Measurements from ENCODE around the gene ROPN1B. TPM values are rescaled to one million over a fixed set of nuclear protein-coding genes. Genes with fewer than 3 reads are reported as not detected.
"Not testable (repeated sequence)": the region's sequence is repeated elsewhere in the genome, so short reads cannot be mapped to it uniquely, and the experiment has no call there.

Gene ROPN1B
- total RNA-seq, 1 experiment from 2014 or later = not detected

DNA sequence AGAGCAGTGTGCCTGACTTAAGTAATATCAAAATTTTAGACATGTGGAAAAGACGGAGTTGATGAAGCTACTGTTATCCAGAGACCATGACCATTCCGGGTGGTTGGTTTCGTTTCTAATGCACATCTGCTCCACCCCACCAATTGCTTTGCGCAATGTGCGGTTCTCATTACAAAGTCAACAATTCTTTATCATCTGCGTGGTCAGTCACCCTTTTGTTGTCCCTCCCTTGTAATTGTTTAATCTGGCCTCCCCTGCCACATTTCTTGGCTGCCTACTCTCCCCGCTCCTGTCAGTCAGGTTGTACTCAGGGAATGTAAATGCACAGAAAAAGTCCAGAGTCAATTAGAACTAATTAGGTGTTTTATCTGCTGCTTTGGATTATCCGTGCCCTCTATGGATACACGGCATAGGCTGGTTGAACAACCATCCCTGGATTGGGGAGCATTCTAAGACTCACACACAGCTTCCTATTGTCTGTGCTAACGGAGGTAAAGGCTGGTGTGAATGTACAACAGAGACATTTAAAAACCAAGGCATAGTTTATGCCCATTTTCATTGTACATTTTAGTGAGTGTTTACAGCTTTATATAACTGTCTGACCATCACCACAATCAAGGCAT is 33.6 kb upstream of the ROPN1B start:
- H3K36me3 ChIP-seq (ENCODE audit: control insufficient read depth, insufficient read depth, low read length); intact Hi-C loops (cut with micrococcal nuclease; ENCODE audit: unreplicated experiment); H3K36me3 Mint-ChIP-seq (ENCODE audit: insufficient read depth, unreplicated experiment); H3K27me3 Mint-ChIP-seq (ENCODE audit: insufficient read depth, unreplicated experiment); POLR2A ChIA-PET; H3K4me3 ChIP-seq (ENCODE audit: low read depth, low read length); H3K27me3 ChIP-seq (replicated peaks; ENCODE audit: control insufficient read depth, insufficient read depth, low read length); CTCF ChIA-PET; DNase-seq; H3K27ac Mint-ChIP-seq (ENCODE audit: unreplicated experiment); H3K4me1 Mint-ChIP-seq (ENCODE audit: low read depth, unreplicated experiment); H3K9me3 ChIP-seq; BruUV-seq (replicated peaks); H3K9me3 Mint-ChIP-seq (ENCODE audit: unreplicated experiment): not testable (repeated sequence)
- peak overlapping the region; percentile 88 for H3K4me3 Mint-ChIP-seq (ENCODE audit: unreplicated experiment)
- H3K4me1 ChIP-seq = peaks cover 12% of the 10 kb centered on the region; the same call in 1 of the 2 replicates

DNA sequence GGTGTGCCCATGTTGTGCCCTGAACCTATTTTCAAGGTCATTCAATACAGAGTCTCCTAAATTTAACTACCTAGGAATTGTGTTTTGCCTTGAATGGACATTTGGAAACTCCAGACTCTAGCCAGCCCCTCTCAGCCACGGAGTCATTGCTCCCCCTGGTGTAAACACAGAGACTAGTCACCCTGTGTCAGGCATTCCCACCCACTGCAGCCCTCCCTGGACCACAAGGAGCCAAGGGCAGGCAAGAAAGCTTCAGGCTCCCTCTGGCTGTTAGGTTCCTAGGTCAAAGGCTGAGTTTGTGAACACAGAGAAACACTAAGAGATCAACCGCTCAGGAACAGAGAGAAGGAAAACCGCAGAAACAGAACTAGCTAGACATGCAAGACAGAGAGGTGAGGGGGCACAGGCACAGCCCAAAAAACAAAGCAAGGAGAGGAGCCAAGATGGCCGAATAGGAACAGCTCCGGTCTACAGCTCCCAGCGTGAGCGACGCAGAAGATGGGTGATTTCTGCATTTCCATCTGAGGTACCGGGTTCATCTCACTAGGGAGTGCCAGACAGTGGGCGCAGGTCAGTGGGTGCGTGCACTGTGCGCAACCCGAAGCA is 32.7 kb upstream of the ROPN1B start:
- intact Hi-C loops (cut with micrococcal nuclease; ENCODE audit: unreplicated experiment); H3K9me3 Mint-ChIP-seq (ENCODE audit: unreplicated experiment); H3K4me1 Mint-ChIP-seq (ENCODE audit: low read depth, unreplicated experiment); H3K36me3 ChIP-seq (ENCODE audit: control insufficient read depth, insufficient read depth, low read length); H3K27me3 ChIP-seq (replicated peaks; ENCODE audit: control insufficient read depth, insufficient read depth, low read length); POLR2A ChIA-PET; H3K27me3 Mint-ChIP-seq (ENCODE audit: insufficient read depth, unreplicated experiment); H3K9me3 ChIP-seq; H3K36me3 Mint-ChIP-seq (ENCODE audit: insufficient read depth, unreplicated experiment): not testable (repeated sequence)
- peaks cover 12% of the 10 kb centered on the region; the same call in 1 of the 2 replicates for H3K4me1 ChIP-seq
- BruUV-seq (replicated peaks) = TSS peak; percentile 87
- peak; percentile 26 to 37 for TF ChIP-seq CTCF (IDR thresholded peaks at IDR 0.05; ENCODE audit: insufficient read depth in 1 of 2, low read depth in 1 of 2, low read length in 1 of 2, severe bottlenecking in 1 of 2, unreplicated experiment in 1 of 2)
- DNase-seq = peak in 1 of 2 experiments; percentile 49
- peak overlapping the region; percentile 35 for H3K4me3 ChIP-seq (ENCODE audit: low read depth, low read length)
- peak overlapping the region; percentile 88 for H3K4me3 Mint-ChIP-seq (ENCODE audit: unreplicated experiment)
- CTCF ChIA-PET = interaction anchor here (1.0 kb wide), 1 partner anchor 175 kb away, joined by 3 read pairs; no protein-coding TSS in a partner anchor
- peak overlapping the region; percentile 60 for H3K27ac Mint-ChIP-seq (ENCODE audit: unreplicated experiment)

DNA sequence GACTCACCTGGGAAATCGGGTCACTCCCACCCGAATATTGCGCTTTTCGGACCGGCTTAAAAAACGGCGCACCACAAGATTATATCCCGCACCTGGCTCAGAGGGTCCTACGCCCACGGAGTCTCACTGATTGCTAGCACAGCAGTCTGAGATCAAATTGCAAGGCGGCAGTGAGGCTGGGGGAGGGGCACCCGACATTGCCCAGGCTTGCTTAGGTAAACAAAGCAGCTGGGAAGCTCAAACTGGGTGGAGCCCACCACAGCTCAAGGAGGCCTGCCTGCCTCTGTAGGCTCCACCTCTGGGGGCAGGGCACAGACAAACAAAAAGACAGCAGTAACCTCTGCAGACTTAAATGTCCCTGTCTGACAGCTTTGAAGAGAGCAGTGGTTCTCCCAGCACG is 32.1 kb upstream of the ROPN1B start:
- H3K27ac Mint-ChIP-seq (ENCODE audit: unreplicated experiment); BruUV-seq (replicated peaks); H3K27me3 ChIP-seq (replicated peaks; ENCODE audit: control insufficient read depth, insufficient read depth, low read length); H3K27me3 Mint-ChIP-seq (ENCODE audit: insufficient read depth, unreplicated experiment); POLR2A ChIA-PET; H3K36me3 Mint-ChIP-seq (ENCODE audit: insufficient read depth, unreplicated experiment); H3K4me1 Mint-ChIP-seq (ENCODE audit: low read depth, unreplicated experiment); H3K9me3 Mint-ChIP-seq (ENCODE audit: unreplicated experiment); H3K36me3 ChIP-seq (ENCODE audit: control insufficient read depth, insufficient read depth, low read length); H3K9me3 ChIP-seq; intact Hi-C loops (cut with micrococcal nuclease; ENCODE audit: unreplicated experiment): not testable (repeated sequence)
- CTCF ChIA-PET = interaction anchor here (1.0 kb wide), 1 partner anchor 175 kb away, joined by 3 read pairs; no protein-coding TSS in a partner anchor
- Histone ChIP-seq H3K4me1 (peaks cover 12% of the 10 kb centered on the region; the same call in 1 of the 2 replicates), H3K4me3 (ENCODE audit: low read depth, low read length) (peak overlapping the region; percentile 35)
- H3K4me3 Mint-ChIP-seq (ENCODE audit: unreplicated experiment) = peak overlapping the region; percentile 88
- DNase-seq = peak in 1 of 2 experiments; percentile 56

DNA sequence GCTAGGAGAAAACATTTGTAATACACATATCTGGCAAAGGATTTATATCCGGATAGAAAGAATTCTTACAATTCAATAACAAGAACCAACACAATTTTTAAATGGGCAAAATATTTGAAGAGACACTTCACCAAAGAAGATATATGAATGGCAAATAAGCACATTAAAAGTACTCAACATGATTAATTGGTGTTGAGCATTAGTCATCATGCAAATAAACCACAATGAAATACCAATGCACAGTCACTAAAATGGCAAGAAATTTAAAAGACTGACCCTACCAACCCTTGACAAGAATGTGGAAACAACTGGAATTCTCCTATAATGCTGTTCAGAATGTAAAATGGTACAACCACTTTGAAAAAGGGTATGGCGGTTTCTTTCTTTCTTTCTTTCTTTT is 21.2 kb upstream of the ROPN1B start:
- H3K36me3 Mint-ChIP-seq (ENCODE audit: insufficient read depth, unreplicated experiment); H3K9me3 ChIP-seq; H3K27ac Mint-ChIP-seq (ENCODE audit: unreplicated experiment); CTCF ChIA-PET; BruUV-seq (replicated peaks); H3K9me3 Mint-ChIP-seq (ENCODE audit: unreplicated experiment); H3K36me3 ChIP-seq (ENCODE audit: control insufficient read depth, insufficient read depth, low read length); H3K27me3 ChIP-seq (replicated peaks; ENCODE audit: control insufficient read depth, insufficient read depth, low read length); H3K4me3 ChIP-seq (ENCODE audit: low read depth, low read length); H3K4me3 Mint-ChIP-seq (ENCODE audit: unreplicated experiment); H3K4me1 Mint-ChIP-seq (ENCODE audit: low read depth, unreplicated experiment); POLR2A ChIA-PET; intact Hi-C loops (cut with micrococcal nuclease; ENCODE audit: unreplicated experiment); DNase-seq; H3K4me1 ChIP-seq: not testable (repeated sequence)
- peaks cover 15% of the 10 kb centered on the region for H3K27me3 Mint-ChIP-seq (ENCODE audit: insufficient read depth, unreplicated experiment)

DNA sequence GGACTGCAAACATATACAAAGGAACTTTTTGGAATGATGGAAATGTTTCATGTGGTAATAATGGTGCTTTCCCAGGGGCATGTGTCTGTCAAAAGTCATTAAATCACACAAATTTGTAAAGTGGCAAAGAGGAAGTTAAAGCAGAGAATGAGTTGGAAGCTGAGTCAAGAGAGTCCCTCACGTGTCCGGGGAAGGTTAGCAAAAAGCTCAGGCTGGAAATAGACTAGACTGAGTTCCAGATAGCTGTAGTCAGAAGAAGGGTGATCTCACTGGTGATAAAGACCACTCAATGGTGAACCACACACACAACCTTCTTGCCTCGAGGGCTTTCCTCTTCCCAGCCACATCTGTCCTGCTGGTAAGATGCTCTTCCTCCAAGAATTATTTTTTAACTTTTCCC is 20.1 kb upstream of the ROPN1B start:
- H3K4me1 ChIP-seq; H3K27ac Mint-ChIP-seq (ENCODE audit: unreplicated experiment); BruUV-seq (replicated peaks); H3K27me3 ChIP-seq (replicated peaks; ENCODE audit: control insufficient read depth, insufficient read depth, low read length); H3K4me3 Mint-ChIP-seq (ENCODE audit: unreplicated experiment); H3K9me3 Mint-ChIP-seq (ENCODE audit: unreplicated experiment); H3K36me3 Mint-ChIP-seq (ENCODE audit: insufficient read depth, unreplicated experiment); CTCF ChIA-PET; POLR2A ChIA-PET; H3K36me3 ChIP-seq (ENCODE audit: control insufficient read depth, insufficient read depth, low read length); intact Hi-C loops (cut with micrococcal nuclease; ENCODE audit: unreplicated experiment); H3K9me3 ChIP-seq; H3K4me1 Mint-ChIP-seq (ENCODE audit: low read depth, unreplicated experiment); DNase-seq; H3K4me3 ChIP-seq (ENCODE audit: low read depth, low read length): not testable (repeated sequence)
- peaks cover 18% of the 10 kb centered on the region for H3K27me3 Mint-ChIP-seq (ENCODE audit: insufficient read depth, unreplicated experiment)

DNA sequence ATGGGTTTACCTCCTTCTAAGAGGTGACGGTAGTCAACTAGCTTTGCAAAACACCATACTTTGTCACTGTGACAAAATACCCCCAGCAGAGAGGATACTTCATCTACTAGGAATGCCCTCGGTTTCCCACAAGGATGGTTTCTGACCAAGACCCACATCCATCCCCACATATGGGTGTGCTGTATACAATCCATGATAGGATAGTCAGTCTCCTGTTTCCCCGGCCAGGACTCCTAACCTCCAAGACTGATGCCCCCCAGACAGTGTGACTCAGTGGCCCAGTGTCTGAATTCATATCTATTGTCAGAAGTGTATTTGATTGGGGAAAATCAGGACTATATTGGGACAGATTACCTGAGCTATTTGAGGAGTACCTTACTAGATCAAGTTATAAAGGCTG is 17.8 kb upstream of the ROPN1B start:
- POLR2A ChIA-PET; H3K27ac Mint-ChIP-seq (ENCODE audit: unreplicated experiment); H3K27me3 Mint-ChIP-seq (ENCODE audit: insufficient read depth, unreplicated experiment); DNase-seq; BruUV-seq (replicated peaks); H3K36me3 Mint-ChIP-seq (ENCODE audit: insufficient read depth, unreplicated experiment); CTCF ChIA-PET; intact Hi-C loops (cut with micrococcal nuclease; ENCODE audit: unreplicated experiment); H3K9me3 ChIP-seq; H3K9me3 Mint-ChIP-seq (ENCODE audit: unreplicated experiment); H3K4me3 Mint-ChIP-seq (ENCODE audit: unreplicated experiment); H3K4me1 ChIP-seq; H3K36me3 ChIP-seq (ENCODE audit: control insufficient read depth, insufficient read depth, low read length); H3K27me3 ChIP-seq (replicated peaks; ENCODE audit: control insufficient read depth, insufficient read depth, low read length); H3K4me3 ChIP-seq (ENCODE audit: low read depth, low read length); H3K4me1 Mint-ChIP-seq (ENCODE audit: low read depth, unreplicated experiment): not testable (repeated sequence)

All from Caco-2 (cell line).